Dermis microvascular lymphatic vessel endothelial cell (primary cell): ENCODE results near the gene HGFAC. TPM values are rescaled to one million over a fixed set of nuclear protein-coding genes. Genes with fewer than 3 reads are reported as not detected.

Source experiments
- DNase-seq, 2 donors: peaks; one replicate each; pipeline versions ENCODE4 v3.0.0 to v3.0.0-alpha.2; 2010; ENCODE audit warnings: low read depth in 2 of 2
- total RNA-seq: library from RNA; depleted of rRNA; stranded (reverse); fragments of >200 nt; gene quantifications from 2 replicates; pipeline ENCODE4 v1.2.1, GENCODE V29; 2014

Gene HGFAC
- total RNA-seq, 1 donor from 2014 or later: 0.13 TPM

- DNase-seq: no peak
Observed at GRCh38 chr4:3423952-3424351, 17.8 kb upstream of the HGFAC start.

GRCh38 chr4:3424522-3425095 lies 17.2 kb upstream of the HGFAC start:
- DNase-seq: no peak

- no peak for DNase-seq
Observed at GRCh38 chr4:3426465-3427133, 15.2 kb upstream of the HGFAC start.

GRCh38 chr4:3427134-3427476 lies 14.7 kb upstream of the HGFAC start:
- no peak for DNase-seq

GRCh38 chr4:3427706-3428446 lies 13.9 kb upstream of the HGFAC start:
- no peak for DNase-seq

- DNase-seq: no peak
Observed at GRCh38 chr4:3429651-3430050, 12.1 kb upstream of the HGFAC start.

- DNase-seq: no peak
Observed at GRCh38 chr4:3430524-3430923, 11.2 kb upstream of the HGFAC start.

GRCh38 chr4:3431446-3431993 lies 10.2 kb upstream of the HGFAC start:
- DNase-seq: no peak

GRCh38 chr4:3432381-3432790 lies 9.4 kb upstream of the HGFAC start:
- no peak for DNase-seq

- DNase-seq: no peak
Observed at GRCh38 chr4:3433138-3433869, 8.5 kb upstream of the HGFAC start.

GRCh38 chr4:3434881-3435685 lies 6.7 kb upstream of the HGFAC start:
- no peak for DNase-seq

- no peak for DNase-seq
Observed at GRCh38 chr4:3435686-3435956, 6.1 kb upstream of the HGFAC start.

GRCh38 chr4:3436048-3436797 lies 5.5 kb upstream of the HGFAC start:
- no peak for DNase-seq

- DNase-seq: peak in 1 of 2 donors; percentile 62
Observed at GRCh38 chr4:3436798-3437581, 4.8 kb upstream of the HGFAC start.

- no peak for DNase-seq
Observed at GRCh38 chr4:3437582-3437936, 4.2 kb upstream of the HGFAC start.

- no peak for DNase-seq
Observed at GRCh38 chr4:3437998-3438846, 3.5 kb upstream of the HGFAC start.

GRCh38 chr4:3438847-3439180 lies 3.0 kb upstream of the HGFAC start:
- no peak for DNase-seq

GRCh38 chr4:3439391-3439790 lies 2.4 kb upstream of the HGFAC start:
- no peak for DNase-seq

- no peak for DNase-seq
Observed at GRCh38 chr4:3440011-3440410, 1.8 kb upstream of the HGFAC start.
